T-helper 1 cell (primary cell): Measurements from ENCODE around the gene POLN.

ENCODE experiments used
- DNase-seq, 5 donors: peaks; one replicate each; pipeline ENCODE4 v3.0.0-alpha.2; 2012 to 2020

Gene POLN

GRCh38 chr4:2058264-2059045 lies 183.5 kb downstream of the POLN start:
- peak in 1 of 5 donors; percentile 7 for DNase-seq

- no peak for DNase-seq
Observed at GRCh38 chr4:2057382-2058065, 184.4 kb downstream of the POLN start.

- DNase-seq: no peak
Observed at GRCh38 chr4:2054217-2054616, 187.7 kb downstream of the POLN start.

GRCh38 chr4:2051086-2051485 lies 190.8 kb downstream of the POLN start:
- DNase-seq: no peak

GRCh38 chr4:2049811-2050210 lies 192.1 kb downstream of the POLN start:
- no peak for DNase-seq

GRCh38 chr4:2049381-2049780 lies 192.5 kb downstream of the POLN start:
- no peak for DNase-seq

- DNase-seq: no peak
Observed at GRCh38 chr4:2048831-2049230, 193.1 kb downstream of the POLN start.

GRCh38 chr4:2047781-2048581 lies 193.9 kb downstream of the POLN start:
- no peak for DNase-seq

- no peak for DNase-seq
Observed at GRCh38 chr4:2047031-2047660, 194.8 kb downstream of the POLN start.

- DNase-seq: no peak
Observed at GRCh38 chr4:2046031-2046961, 195.6 kb downstream of the POLN start.

GRCh38 chr4:2045518-2045951 lies 196.4 kb downstream of the POLN start:
- no peak for DNase-seq

- no peak for DNase-seq
Observed at GRCh38 chr4:2044542-2045517, 197.1 kb downstream of the POLN start.

GRCh38 chr4:2044119-2044485 lies 197.8 kb downstream of the POLN start:
- no peak for DNase-seq

GRCh38 chr4:2043396-2044118 lies 198.4 kb downstream of the POLN start:
- DNase-seq: no peak

- no peak for DNase-seq
Observed at GRCh38 chr4:2042947-2043395, 198.9 kb downstream of the POLN start.

- DNase-seq: peak in 3 of 5 donors; percentile 18 to 46 (median 25)
Observed at GRCh38 chr4:2042204-2042946, 199.5 kb downstream of the POLN start.

- DNase-seq: peak; percentile 59 to 86 (median 70)
Observed at GRCh38 chr4:2041239-2042130, 200.4 kb downstream of the POLN start.
